ENCODE measurements around the gene POLL. TPM values are rescaled to one million over a fixed set of nuclear protein-coding genes. Genes with fewer than 3 reads are reported as not detected.

POLL gene
- total RNA-seq, 1 donor from 2014 or later = 27.8 TPM

DNA sequence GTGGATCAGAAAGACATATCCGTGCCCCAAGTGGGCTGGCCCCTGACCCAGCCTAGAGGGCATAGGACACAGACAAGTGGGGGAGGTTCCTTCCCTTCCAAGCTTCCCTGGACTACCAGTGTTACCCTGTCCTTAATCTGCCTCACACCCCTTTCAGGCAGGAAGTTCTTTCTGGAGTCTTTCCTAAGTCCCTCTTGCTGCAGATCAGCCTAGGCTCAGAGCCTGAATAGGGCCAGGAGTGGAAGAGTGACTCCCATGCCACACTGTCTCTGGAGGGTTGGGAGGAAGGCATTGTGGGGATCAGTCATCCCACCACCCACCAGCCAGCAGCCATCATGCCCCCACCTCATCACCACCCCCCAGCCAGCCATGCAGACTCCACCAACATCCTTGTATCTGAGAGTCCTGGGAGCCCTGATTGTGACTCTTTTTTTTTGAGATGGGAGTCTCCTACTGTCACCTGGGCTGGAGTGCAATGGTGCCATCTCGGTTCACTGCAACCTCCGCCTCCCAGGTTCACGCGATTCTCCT, 22.6 kb downstream of the POLL start:
- no peaks in the 10 kb centered on the region for H3K79me2 ChIP-seq (ENCODE audit: insufficient read depth, low read length)
- H3K27me3 Mint-ChIP-seq (ENCODE audit: low read depth, unreplicated experiment) = peaks cover 51% of the 10 kb centered on the region
- H3K9me3 Mint-ChIP-seq (ENCODE audit: unreplicated experiment) = no peaks in the 10 kb centered on the region
- H3K27ac Mint-ChIP-seq (ENCODE audit: unreplicated experiment) = no peak overlapping the region
- H3K9ac ChIP-seq (ENCODE audit: low read length) = no peak overlapping the region
- no peak overlapping the region for H2AFZ ChIP-seq (ENCODE audit: low read depth, low read length)
- no peak overlapping the region for H3K4me3 ChIP-seq (ENCODE audit: insufficient read depth, low read depth, low read length)
- H3K36me3 ChIP-seq (ENCODE audit: insufficient read depth, low read length) = no peaks in the 10 kb centered on the region
- no peaks in the 10 kb centered on the region for H4K20me1 ChIP-seq (ENCODE audit: insufficient read depth, low read length)
- peaks cover 25% of the 10 kb centered on the region for H3K27me3 ChIP-seq (ENCODE audit: insufficient read depth, low read length)
- no peak overlapping the region for H3K4me2 ChIP-seq (ENCODE audit: low read length)
- no peak overlapping the region for H3K4me3 Mint-ChIP-seq (ENCODE audit: unreplicated experiment)
- no peak for FAIRE-seq
- TF ChIP-seq CTCF (IDR thresholded peaks at IDR 0.05; ENCODE audit: insufficient read depth, low read depth, low read length) (no peak), EZH2 (IDR thresholded peaks at IDR 0.05; ENCODE audit: insufficient read depth, low read length) (no peak)
- no peak for DNase-seq (ENCODE audit: low read depth)
- no peak overlapping the region for H3K27ac ChIP-seq (ENCODE audit: low read depth, low read length)
- peaks cover 2% of the 10 kb centered on the region for H3K4me1 Mint-ChIP-seq (ENCODE audit: low read depth, unreplicated experiment)
- H3K36me3 Mint-ChIP-seq (ENCODE audit: low read depth, unreplicated experiment) = peaks cover 7% of the 10 kb centered on the region
- peaks cover 10% of the 10 kb centered on the region for H3K4me1 ChIP-seq (ENCODE audit: insufficient read depth, low read length)
- H3K9me3 ChIP-seq (ENCODE audit: insufficient read depth, low read depth, low read length) = no peaks in the 10 kb centered on the region

DNA sequence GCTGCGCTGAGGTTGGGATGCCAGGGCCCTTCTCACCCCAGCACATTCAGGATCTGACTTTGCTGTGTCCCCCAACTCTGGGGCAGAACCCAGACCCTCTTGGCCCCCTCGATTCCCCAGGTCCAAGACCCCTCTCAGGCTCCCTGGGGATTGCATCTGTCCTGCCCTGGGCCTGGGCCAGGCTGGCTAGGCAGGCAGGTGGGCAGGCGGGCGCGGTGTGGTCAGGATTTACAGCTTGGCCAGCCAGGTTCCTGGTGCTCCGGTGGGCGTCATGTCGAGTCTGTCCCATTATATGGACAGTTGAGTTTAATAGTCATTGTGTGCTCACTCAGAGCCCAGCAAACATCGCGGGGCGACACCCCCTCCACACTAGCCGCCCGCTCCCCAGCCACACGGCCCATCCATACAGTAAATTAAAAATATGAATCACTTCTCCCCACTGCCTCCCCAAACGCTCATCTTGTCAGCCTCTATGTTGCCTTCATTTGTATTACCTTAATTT, 23.5 kb downstream of the POLL start:
- no peak overlapping the region for H3K4me3 ChIP-seq (ENCODE audit: insufficient read depth, low read depth, low read length)
- no peaks in the 10 kb centered on the region for H3K79me2 ChIP-seq (ENCODE audit: insufficient read depth, low read length)
- H2AFZ ChIP-seq (ENCODE audit: low read depth, low read length) = no peak overlapping the region
- H3K4me2 ChIP-seq (ENCODE audit: low read length) = no peak overlapping the region
- TF ChIP-seq EZH2 (IDR thresholded peaks at IDR 0.05; ENCODE audit: insufficient read depth, low read length) = no peak
- TF ChIP-seq CTCF (IDR thresholded peaks at IDR 0.05; ENCODE audit: insufficient read depth, low read depth, low read length) = no peak
- peaks cover 49% of the 10 kb centered on the region for H3K27me3 Mint-ChIP-seq (ENCODE audit: low read depth, unreplicated experiment)
- H3K4me1 Mint-ChIP-seq (ENCODE audit: low read depth, unreplicated experiment) = peaks cover 2% of the 10 kb centered on the region
- H3K4me3 Mint-ChIP-seq (ENCODE audit: unreplicated experiment) = no peak overlapping the region
- DNase-seq (ENCODE audit: low read depth) (no peak), FAIRE-seq (no peak)
- no peaks in the 10 kb centered on the region for H3K9me3 ChIP-seq (ENCODE audit: insufficient read depth, low read depth, low read length)
- peaks cover 7% of the 10 kb centered on the region for H3K36me3 Mint-ChIP-seq (ENCODE audit: low read depth, unreplicated experiment)
- no peaks in the 10 kb centered on the region for H3K36me3 ChIP-seq (ENCODE audit: insufficient read depth, low read length)
- H4K20me1 ChIP-seq (ENCODE audit: insufficient read depth, low read length) = no peaks in the 10 kb centered on the region
- H3K4me1 ChIP-seq (ENCODE audit: insufficient read depth, low read length) = peaks cover 4% of the 10 kb centered on the region
- no peak overlapping the region for H3K27ac ChIP-seq (ENCODE audit: low read depth, low read length)
- H3K9me3 Mint-ChIP-seq (ENCODE audit: unreplicated experiment) = peaks cover under 1% of the 10 kb centered on the region
- H3K9ac ChIP-seq (ENCODE audit: low read length) = no peak overlapping the region
- H3K27me3 ChIP-seq (ENCODE audit: insufficient read depth, low read length) = peaks cover 25% of the 10 kb centered on the region
- H3K27ac Mint-ChIP-seq (ENCODE audit: unreplicated experiment) = no peak overlapping the region

DNA sequence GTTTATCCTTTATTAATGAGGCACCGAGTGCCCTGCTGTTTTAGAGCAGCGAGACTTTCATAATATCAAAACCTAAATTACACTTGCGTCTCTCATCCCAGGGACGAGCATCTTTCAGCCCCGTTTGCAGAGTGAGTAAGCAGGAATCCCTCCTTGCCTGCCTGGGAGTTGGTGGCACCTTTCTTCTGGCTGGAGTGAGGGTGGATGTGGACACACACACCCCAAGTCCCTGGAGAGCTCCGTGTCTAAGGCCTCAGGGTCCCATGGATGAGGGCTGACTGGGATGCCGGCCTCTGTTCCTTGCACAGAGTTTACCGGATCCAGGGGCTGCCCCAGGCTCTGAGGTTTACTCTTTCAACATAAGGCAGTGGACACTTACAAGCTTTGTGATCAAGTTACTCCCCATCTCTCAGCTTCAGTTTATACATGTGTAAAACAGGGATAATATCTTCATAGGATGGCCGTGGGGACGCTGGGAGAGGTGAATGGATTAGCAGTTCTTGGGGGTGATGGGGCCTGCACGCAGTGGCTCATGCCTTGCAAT, 24.5 kb downstream of the POLL start:
- Histone ChIP-seq H2AFZ (ENCODE audit: low read depth, low read length) (no peak overlapping the region), H3K4me1 (ENCODE audit: insufficient read depth, low read length) (peaks cover 4% of the 10 kb centered on the region), H4K20me1 (ENCODE audit: insufficient read depth, low read length) (no peaks in the 10 kb centered on the region), H3K9me3 (ENCODE audit: insufficient read depth, low read depth, low read length) (no peaks in the 10 kb centered on the region), H3K27me3 (ENCODE audit: insufficient read depth, low read length) (peaks cover 21% of the 10 kb centered on the region), H3K4me3 (ENCODE audit: insufficient read depth, low read depth, low read length) (no peak overlapping the region), H3K27ac (ENCODE audit: low read depth, low read length) (no peak overlapping the region), H3K79me2 (ENCODE audit: insufficient read depth, low read length) (no peaks in the 10 kb centered on the region), H3K36me3 (ENCODE audit: insufficient read depth, low read length) (no peaks in the 10 kb centered on the region), H3K9ac (ENCODE audit: low read length) (no peak overlapping the region), H3K4me2 (ENCODE audit: low read length) (no peak overlapping the region)
- Mint-ChIP-seq H3K9me3 (ENCODE audit: unreplicated experiment) (peaks cover 2% of the 10 kb centered on the region), H3K36me3 (ENCODE audit: low read depth, unreplicated experiment) (peaks cover 7% of the 10 kb centered on the region), H3K27ac (ENCODE audit: unreplicated experiment) (no peak overlapping the region), H3K4me1 (ENCODE audit: low read depth, unreplicated experiment) (peaks cover 2% of the 10 kb centered on the region), H3K4me3 (ENCODE audit: unreplicated experiment) (no peak overlapping the region), H3K27me3 (ENCODE audit: low read depth, unreplicated experiment) (peaks cover 42% of the 10 kb centered on the region)
- no peak for TF ChIP-seq CTCF (IDR thresholded peaks at IDR 0.05; ENCODE audit: insufficient read depth, low read depth, low read length)
- TF ChIP-seq EZH2 (IDR thresholded peaks at IDR 0.05; ENCODE audit: insufficient read depth, low read length) = no peak
- FAIRE-seq (no peak), DNase-seq (ENCODE audit: low read depth) (no peak)
